ENCODE results near the gene AFAP1. TPM values are rescaled to one million over a fixed set of nuclear protein-coding genes. Genes with fewer than 3 reads are reported as not detected.

Gene AFAP1
- total and polyA plus RNA-seq, 8 donors: 3.2 to 15.9 (median 6.3) TPM

GRCh38 chr4:7757501-7758471, 181.9 kb downstream of the AFAP1 start:
- intact Hi-C loops (cut with DNase I): no loop called here
- FAIRE-seq: no peak
- Histone ChIP-seq H3K4me3 (no peak overlapping the region), H3K27me3 (no peaks in the 10 kb centered on the region), H3K27ac (no peak overlapping the region), H3K36me3 (no peaks in the 10 kb centered on the region), H3K4me1 (no peaks in the 10 kb centered on the region), H3K9me3 (no peaks in the 10 kb centered on the region)
- DNase-seq: peak in 1 of 6 donors; percentile 3
- ATAC-seq: no peak
- 82 to 83% methylated on average over 22 of the region's 22 CpGs for WGBS, 2 donors
- TF ChIP-seq, protein P1, sequence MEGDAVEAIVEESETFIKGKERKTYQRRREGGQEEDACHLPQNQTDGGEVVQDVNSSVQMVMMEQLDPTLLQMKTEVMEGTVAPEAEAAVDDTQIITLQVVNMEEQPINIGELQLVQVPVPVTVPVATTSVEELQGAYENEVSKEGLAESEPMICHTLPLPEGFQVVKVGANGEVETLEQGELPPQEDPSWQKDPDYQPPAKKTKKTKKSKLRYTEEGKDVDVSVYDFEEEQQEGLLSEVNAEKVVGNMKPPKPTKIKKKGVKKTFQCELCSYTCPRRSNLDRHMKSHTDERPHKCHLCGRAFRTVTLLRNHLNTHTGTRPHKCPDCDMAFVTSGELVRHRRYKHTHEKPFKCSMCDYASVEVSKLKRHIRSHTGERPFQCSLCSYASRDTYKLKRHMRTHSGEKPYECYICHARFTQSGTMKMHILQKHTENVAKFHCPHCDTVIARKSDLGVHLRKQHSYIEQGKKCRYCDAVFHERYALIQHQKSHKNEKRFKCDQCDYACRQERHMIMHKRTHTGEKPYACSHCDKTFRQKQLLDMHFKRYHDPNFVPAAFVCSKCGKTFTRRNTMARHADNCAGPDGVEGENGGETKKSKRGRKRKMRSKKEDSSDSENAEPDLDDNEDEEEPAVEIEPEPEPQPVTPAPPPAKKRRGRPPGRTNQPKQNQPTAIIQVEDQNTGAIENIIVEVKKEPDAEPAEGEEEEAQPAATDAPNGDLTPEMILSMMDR (IDR thresholded peaks at IDR 0.05): no peak

DNA sequence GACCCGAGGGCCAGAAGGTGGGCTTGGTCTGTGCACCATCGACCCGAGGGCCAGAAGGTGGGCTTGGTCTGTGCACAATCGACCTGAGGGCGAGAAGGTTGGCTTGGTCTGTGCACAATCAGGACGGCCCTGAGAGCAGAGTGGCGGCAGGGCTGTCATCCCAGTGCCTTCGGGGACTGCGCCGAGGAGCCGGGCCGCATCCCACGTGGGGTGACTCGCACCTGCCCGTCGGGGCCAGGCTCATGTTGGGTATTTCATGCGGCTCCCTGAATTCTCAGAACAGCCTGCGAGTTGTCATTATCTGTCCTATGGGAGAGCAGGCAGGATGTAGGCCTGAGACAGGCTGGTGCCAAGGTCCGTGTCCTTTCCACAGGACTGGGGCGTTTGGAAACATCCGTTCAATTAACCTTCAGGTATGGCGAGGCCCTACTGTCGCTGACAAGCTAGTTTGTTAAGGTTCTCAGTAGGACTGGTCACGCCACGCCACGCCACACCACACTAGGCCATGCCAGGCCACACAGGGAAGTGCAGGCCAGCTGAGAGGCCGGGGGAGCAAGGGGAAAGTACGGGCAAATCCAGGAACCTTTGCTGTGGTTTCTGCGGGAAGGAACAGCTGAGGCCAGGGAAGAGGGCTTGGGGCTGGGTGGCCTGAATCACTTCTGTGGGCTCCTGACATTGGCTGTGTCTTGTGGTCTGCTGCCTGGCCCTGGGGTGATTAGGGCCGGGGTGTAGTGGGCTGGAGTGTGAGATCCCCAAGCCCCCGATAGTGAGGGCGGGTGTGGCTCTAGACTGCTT, 182.9 kb downstream of the AFAP1 start:
- peak in 1 of 6 donors; percentile 7 for DNase-seq
- TF ChIP-seq, protein P1 (IDR thresholded peaks at IDR 0.05): no peak
- ATAC-seq: peak in 1 of 4 donors; percentile 14
- Histone ChIP-seq H3K9me3 (no peaks in the 10 kb centered on the region), H3K27ac (no peak overlapping the region), H3K4me1 (no peaks in the 10 kb centered on the region), H3K4me3 (no peak overlapping the region), H3K36me3 (no peaks in the 10 kb centered on the region), H3K27me3 (no peaks in the 10 kb centered on the region)
- intact Hi-C loops (cut with DNase I): no loop called here
- 87 to 89% methylated on average over 32 of the region's 32 CpGs for WGBS, 2 donors
- no peak for FAIRE-seq

GRCh38 chr4:7756071-7756470, 183.6 kb downstream of the AFAP1 start:
- H3K27ac ChIP-seq: no peak overlapping the region
- no peak overlapping the region for H3K4me3 ChIP-seq
- H3K4me1 ChIP-seq: no peaks in the 10 kb centered on the region
- no peaks in the 10 kb centered on the region for H3K36me3 ChIP-seq
- H3K27me3 ChIP-seq: no peaks in the 10 kb centered on the region
- no peak for FAIRE-seq
- peak in 1 of 6 donors; percentile 5 for DNase-seq
- intact Hi-C loops (cut with DNase I): no loop called here
- no peak for ATAC-seq
- no peaks in the 10 kb centered on the region for H3K9me3 ChIP-seq
- WGBS, 2 donors: 88% methylated on average over 14 of the region's 14 CpGs
- TF ChIP-seq, protein P1 (IDR thresholded peaks at IDR 0.05): no peak

DNA sequence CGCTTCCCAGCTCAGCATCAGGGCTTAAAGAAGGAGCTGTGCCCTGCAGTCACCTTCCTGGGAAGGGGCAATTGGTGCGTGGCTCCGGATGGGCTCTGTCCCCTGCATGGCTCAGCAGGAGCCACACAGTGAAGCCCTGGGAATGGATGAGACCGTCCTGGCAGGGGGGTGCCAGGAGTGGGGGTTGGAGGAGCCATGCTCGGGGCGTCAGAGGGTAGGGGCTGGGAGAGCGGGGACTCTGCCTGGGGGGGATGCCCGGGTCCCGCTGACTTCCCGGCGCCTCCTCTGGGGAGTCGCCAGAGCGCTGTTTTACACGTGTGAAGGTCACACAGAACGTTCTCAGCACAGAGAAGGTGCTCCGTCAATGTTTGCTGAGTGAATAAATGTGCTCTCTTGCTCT, 184.1 kb downstream of the AFAP1 start:
- no peak overlapping the region for H3K4me3 ChIP-seq
- H3K27me3 ChIP-seq: no peaks in the 10 kb centered on the region
- no peak overlapping the region for H3K27ac ChIP-seq
- no peaks in the 10 kb centered on the region for H3K36me3 ChIP-seq
- ATAC-seq (no peak), DNase-seq (peak in 1 of 6 donors; percentile 4), FAIRE-seq (no peak)
- no peaks in the 10 kb centered on the region for H3K4me1 ChIP-seq
- TF ChIP-seq, protein P1 (IDR thresholded peaks at IDR 0.05): no peak
- no peaks in the 10 kb centered on the region for H3K9me3 ChIP-seq
- intact Hi-C loops (cut with DNase I): no loop called here
- 71 to 73% methylated on average over 15 to 16 of the region's 16 CpGs for WGBS, 2 donors
